GM10266 (cell line): ENCODE data around the gene ARID5A.
A peak's percentile ranks its signal among the peaks of the same experiment; 100 is the strongest.

Experiments used
- DNase-seq: peaks from one replicate; pipeline ENCODE4 v3.0.0; 2012; ENCODE audit errors: extremely low spot score
- CTCF ChIP-seq: IDR thresholded peaks from 2 replicates; pipeline ENCODE4 v1.5.1; 2012; ENCODE audit warnings: mild to moderate bottlenecking, low read depth; ENCODE audit not compliant: control insufficient read depth, insufficient read depth; ENCODE audit errors: missing control alignments

Gene ARID5A

GRCh38 chr2:96533292-96534073, 3.1 kb upstream of the ARID5A start:
- no peak for DNase-seq
- TF ChIP-seq CTCF, result no peak

GRCh38 chr2:96534141-96534540, 2.4 kb upstream of the ARID5A start:
- TF ChIP-seq CTCF, result no peak
- DNase-seq, result no peak

- no peak for DNase-seq
- no peak for TF ChIP-seq CTCF
These were observed 1.8 kb upstream of the ARID5A start for GRCh38 chr2:96534701-96535181.

GRCh38 chr2:96535331-96535730, 1.2 kb upstream of the ARID5A start:
- TF ChIP-seq CTCF, result no peak
- DNase-seq, result no peak

GRCh38 chr2:96537066-96537733, 648 bp downstream of the ARID5A start:
- DNase-seq, result peak; percentile 88
- TF ChIP-seq CTCF, result no peak

- DNase-seq, result no peak
- no peak for TF ChIP-seq CTCF
These were observed 1.4 kb downstream of the ARID5A start for GRCh38 chr2:96537734-96538486.
